Hepatocyte (in vitro differentiated cells): ENCODE data around the gene C4orf50. TPM values are rescaled to one million over a fixed set of nuclear protein-coding genes. Genes with fewer than 3 reads are reported as not detected.

ENCODE experiments used
- DNase-seq: peaks from one replicate; pipeline ENCODE4 v3.0.0-alpha.2; 2016; ENCODE audit warnings: low spot score
- H2AFZ ChIP-seq: fragments of 200-600 bp; sonication (generic); 2 replicates; pipeline ENCODE4 v1.6.0; 2016; ENCODE audit warnings: antibody characterized with exemption, mild to moderate bottlenecking
- H3K27ac ChIP-seq: fragments of 200-600 bp; sonication (generic); 2 replicates; pipeline ENCODE4 v1.5.1; 2016; ENCODE audit warnings: mild to moderate bottlenecking
- H3K27me3 ChIP-seq: fragments of 200-600 bp; sonication (generic); 2 replicates; pipeline ENCODE4 v1.6.1; 2016
- H3K36me3 ChIP-seq: fragments of 200-600 bp; sonication (generic); replicated peaks from 2 replicates; pipeline ENCODE4 v1.5.1; 2016; ENCODE audit warnings: low read depth; ENCODE audit not compliant: insufficient read depth
- H3K4me1 ChIP-seq: fragments of 200-600 bp; sonication (generic); 2 replicates; pipeline ENCODE4 v1.5.1; 2016; ENCODE audit warnings: mild to moderate bottlenecking, moderate library complexity; ENCODE audit not compliant: insufficient read depth
- H3K4me2 ChIP-seq: fragments of 200-600 bp; sonication (generic); 2 replicates; pipeline ENCODE4 v1.6.0; 2016
- H3K4me3 ChIP-seq: fragments of 200-600 bp; sonication (generic); 2 replicates; pipeline ENCODE4 v1.5.1; 2016; ENCODE audit warnings: mild to moderate bottlenecking
- H3K79me2 ChIP-seq: fragments of 200-600 bp; sonication (generic); 2 replicates; pipeline ENCODE4 v1.6.0; 2017; ENCODE audit warnings: mild to moderate bottlenecking
- H3K9me2 ChIP-seq: fragments of 200-600 bp; sonication (generic); replicated peaks from 2 replicates; pipeline ENCODE4 v1.6.0; 2017; ENCODE audit warnings: mild to moderate bottlenecking; ENCODE audit not compliant: insufficient read depth
- H3K9me3 ChIP-seq: fragments of 200-600 bp; sonication (generic); 2 replicates; pipeline ENCODE4 v1.5.1; 2016; ENCODE audit warnings: low read depth, mild to moderate bottlenecking
- H4K20me1 ChIP-seq: fragments of 200-600 bp; sonication (generic); 2 replicates; pipeline ENCODE4 v1.6.0; 2016; ENCODE audit warnings: mild to moderate bottlenecking; ENCODE audit not compliant: insufficient read depth, poor library complexity, severe bottlenecking
- EZH2 ChIP-seq: fragments of 200-600 bp; sonication (generic); IDR thresholded peaks from 2 replicates; pipeline ENCODE4 v1.6.1; 2016; ENCODE audit warnings: antibody characterized with exemption, mild to moderate bottlenecking, borderline replicate concordance
- EZH2phosphoT487 ChIP-seq: fragments of 200-600 bp; sonication (generic); IDR thresholded peaks from one replicate; pipeline ENCODE4 v1.6.1; 2018; ENCODE audit warnings: antibody characterized with exemption, mild to moderate bottlenecking, low read depth, moderate library complexity; ENCODE audit not compliant: unreplicated experiment, severe bottlenecking
- WGBS: methylation state at CpG from one replicate; pipeline ENCODE4 v1.1.6; 2016; ENCODE audit warnings: low lambda C conversion rate; ENCODE audit errors: missing lambda C conversion rate; 5-methylcytosine and 5-hydroxymethylcytosine counted together
- polyA plus RNA-seq: library from polyadenylated mRNA; unstranded; fragments of >200 nt; fragmentation: Nextera tagmentation; extraction: Ambion mirVana; gene quantifications from 2 replicates; pipeline ENCODE4 v1.2.1, GENCODE V29; 2016
- total RNA-seq: library from RNA; depleted of rRNA; stranded (reverse); fragments of >200 nt; gene quantifications from 2 replicates; pipeline ENCODE4 v1.2.3, GENCODE V29; 2014
- TF ChIP-seq, protein P1 (sequence below): fragments of 200-600 bp; sonication (generic); IDR thresholded peaks from 2 replicates; pipeline ENCODE4 v1.5.1; 2016; ENCODE audit warnings: antibody characterized with exemption, mild to moderate bottlenecking; ENCODE audit not compliant: poor library complexity

The C4orf50 gene
- total and polyA plus RNA-seq, 2 experiments from 2014 or later = not detected

DNA sequence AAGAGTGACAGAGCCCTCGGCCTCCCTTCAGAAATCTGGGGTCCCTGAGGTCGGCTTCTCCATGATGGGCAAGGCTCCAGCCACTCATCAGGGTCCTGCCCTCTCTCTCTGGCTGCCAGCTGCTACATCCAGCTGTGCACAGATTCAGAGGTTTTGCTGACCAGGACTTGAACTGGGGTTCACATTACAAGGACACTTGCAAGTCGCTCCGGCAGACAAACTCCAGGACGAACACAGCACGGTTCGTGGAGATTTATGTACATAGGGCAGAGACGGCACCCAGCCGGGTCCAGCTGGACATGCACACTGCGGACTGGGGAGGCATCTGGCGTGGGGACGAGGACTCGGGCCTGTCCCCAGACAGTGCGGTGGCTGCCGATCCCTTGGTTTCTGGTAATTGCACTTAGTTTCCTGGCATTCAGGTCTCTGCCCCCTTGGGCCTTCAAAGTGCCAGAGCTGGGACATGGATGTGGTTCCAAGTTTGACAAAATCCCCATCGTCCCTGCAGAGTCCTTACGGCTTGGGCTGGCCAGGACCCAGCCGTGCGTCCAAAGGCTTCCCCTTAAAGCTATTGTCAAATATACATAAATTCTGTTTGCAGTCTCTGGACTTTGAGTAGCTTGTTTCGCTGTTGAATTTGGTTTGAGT lies 6.2 kb upstream of the C4orf50 start:
- H3K4me1 ChIP-seq = no peaks in the 10 kb centered on the region
- no peak for DNase-seq
- no peaks in the 10 kb centered on the region for H3K79me2 ChIP-seq
- WGBS = 86% methylated on average over 20 of the region's 20 CpGs
- no peak overlapping the region for H3K4me2 ChIP-seq
- no peaks in the 10 kb centered on the region for H3K9me3 ChIP-seq
- no peaks in the 10 kb centered on the region for H3K36me3 ChIP-seq
- no peak for TF ChIP-seq EZH2phosphoT487
- TF ChIP-seq, protein P1, sequence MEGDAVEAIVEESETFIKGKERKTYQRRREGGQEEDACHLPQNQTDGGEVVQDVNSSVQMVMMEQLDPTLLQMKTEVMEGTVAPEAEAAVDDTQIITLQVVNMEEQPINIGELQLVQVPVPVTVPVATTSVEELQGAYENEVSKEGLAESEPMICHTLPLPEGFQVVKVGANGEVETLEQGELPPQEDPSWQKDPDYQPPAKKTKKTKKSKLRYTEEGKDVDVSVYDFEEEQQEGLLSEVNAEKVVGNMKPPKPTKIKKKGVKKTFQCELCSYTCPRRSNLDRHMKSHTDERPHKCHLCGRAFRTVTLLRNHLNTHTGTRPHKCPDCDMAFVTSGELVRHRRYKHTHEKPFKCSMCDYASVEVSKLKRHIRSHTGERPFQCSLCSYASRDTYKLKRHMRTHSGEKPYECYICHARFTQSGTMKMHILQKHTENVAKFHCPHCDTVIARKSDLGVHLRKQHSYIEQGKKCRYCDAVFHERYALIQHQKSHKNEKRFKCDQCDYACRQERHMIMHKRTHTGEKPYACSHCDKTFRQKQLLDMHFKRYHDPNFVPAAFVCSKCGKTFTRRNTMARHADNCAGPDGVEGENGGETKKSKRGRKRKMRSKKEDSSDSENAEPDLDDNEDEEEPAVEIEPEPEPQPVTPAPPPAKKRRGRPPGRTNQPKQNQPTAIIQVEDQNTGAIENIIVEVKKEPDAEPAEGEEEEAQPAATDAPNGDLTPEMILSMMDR = no peak
- TF ChIP-seq EZH2 = no peak
- H3K27me3 ChIP-seq = peaks cover 5% of the 10 kb centered on the region
- no peak overlapping the region for H3K4me3 ChIP-seq
- no peaks in the 10 kb centered on the region for H3K9me2 ChIP-seq
- no peaks in the 10 kb centered on the region for H4K20me1 ChIP-seq
- H2AFZ ChIP-seq = no peak overlapping the region
- no peak overlapping the region for H3K27ac ChIP-seq

DNA sequence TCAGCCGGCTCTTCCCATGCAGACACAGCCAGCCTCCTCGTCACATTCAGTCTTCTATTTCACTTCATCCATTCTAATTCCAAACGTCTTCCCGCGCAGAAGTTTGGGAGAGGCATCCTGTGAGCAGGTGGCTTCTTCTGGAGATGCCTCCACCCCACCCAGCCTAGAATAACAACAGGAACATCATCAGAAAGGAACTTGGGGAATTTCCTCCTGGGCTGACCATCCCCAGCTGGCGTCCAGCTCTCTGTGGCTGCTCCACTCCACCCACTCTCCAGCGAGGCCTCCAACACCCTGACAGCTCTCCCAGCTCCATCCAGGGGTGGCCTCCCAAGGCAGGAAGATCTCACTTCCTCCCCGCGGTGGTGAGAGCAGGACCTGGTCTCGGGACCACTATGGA lies 5.5 kb upstream of the C4orf50 start:
- Histone ChIP-seq H3K4me3 (no peak overlapping the region), H3K4me2 (no peak overlapping the region), H3K9me2 (no peaks in the 10 kb centered on the region), H3K27me3 (peaks cover under 1% of the 10 kb centered on the region), H3K4me1 (no peaks in the 10 kb centered on the region), H3K36me3 (no peaks in the 10 kb centered on the region), H4K20me1 (no peaks in the 10 kb centered on the region), H3K79me2 (no peaks in the 10 kb centered on the region), H2AFZ (no peak overlapping the region), H3K27ac (no peak overlapping the region), H3K9me3 (no peaks in the 10 kb centered on the region)
- WGBS = 89% methylated on average over 10 of the region's 10 CpGs
- TF ChIP-seq, protein P1 = no peak
- no peak for TF ChIP-seq EZH2
- no peak for TF ChIP-seq EZH2phosphoT487
- no peak for DNase-seq

DNA sequence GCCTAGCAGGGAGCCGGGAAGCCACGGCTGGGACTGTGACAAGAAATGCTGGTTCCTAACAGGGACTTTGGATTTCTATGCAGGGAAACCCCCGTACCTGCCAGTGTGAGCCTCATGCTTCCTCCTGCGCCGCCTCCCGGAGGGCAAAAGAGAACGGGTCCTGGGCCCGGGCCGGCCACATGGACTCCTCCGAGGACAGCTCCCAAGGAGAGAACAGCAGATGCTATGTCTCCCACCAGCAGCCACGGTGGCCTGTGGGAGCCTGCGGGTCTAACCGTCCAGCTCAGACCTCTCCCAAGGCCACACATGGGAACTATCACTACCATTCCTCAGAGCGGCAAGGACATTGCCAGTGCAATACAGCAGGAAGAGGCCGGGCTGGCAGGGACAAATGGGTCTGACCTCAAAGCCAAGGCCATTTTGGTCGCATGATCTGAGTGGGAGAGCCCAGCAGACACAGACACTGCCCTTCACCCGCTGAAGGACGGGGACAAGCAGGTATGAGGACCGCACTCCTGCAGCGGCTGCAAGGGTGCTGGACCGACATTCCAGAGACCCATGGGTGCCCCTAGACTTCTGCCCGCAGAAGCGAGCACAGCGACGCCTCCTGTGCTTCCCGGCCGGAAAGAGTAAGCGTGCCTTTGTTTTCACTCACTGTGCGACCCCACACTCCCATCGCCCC lies 4.5 kb upstream of the C4orf50 start:
- TF ChIP-seq EZH2 = no peak
- TF ChIP-seq, protein P1 = no peak
- no peak for TF ChIP-seq EZH2phosphoT487
- Histone ChIP-seq H4K20me1 (no peaks in the 10 kb centered on the region), H3K36me3 (no peaks in the 10 kb centered on the region), H2AFZ (no peak overlapping the region), H3K9me2 (no peaks in the 10 kb centered on the region), H3K27me3 (no peaks in the 10 kb centered on the region), H3K79me2 (no peaks in the 10 kb centered on the region), H3K4me2 (no peak overlapping the region), H3K4me3 (no peak overlapping the region), H3K27ac (no peak overlapping the region), H3K9me3 (no peaks in the 10 kb centered on the region), H3K4me1 (no peaks in the 10 kb centered on the region)
- DNase-seq = no peak
- 86% methylated on average over 30 of the region's 30 CpGs for WGBS
